Astrocyte (in vitro differentiated cells and primary cell): ENCODE data around the gene ANKLE2.

Experiments used
- CTCF ChIP-seq: IDR thresholded peaks from 2 replicates; pipeline ENCODE4 v1.5.1; 2011; ENCODE audit warnings: low read depth, mild to moderate bottlenecking, inconsistent platforms, low read length, moderate library complexity; ENCODE audit not compliant: insufficient read depth
- EZH2 ChIP-seq: IDR thresholded peaks from 2 replicates; pipeline ENCODE4 v1.6.1; 2012; ENCODE audit warnings: mild to moderate bottlenecking, low read length, inconsistent platforms; ENCODE audit not compliant: insufficient read depth

- TF ChIP-seq CTCF, result no peak
- no peak for TF ChIP-seq EZH2
These were observed 45.8 kb downstream of the ANKLE2 start for GRCh38 chr12:132715874-132716273.
